Islet precursor cell (in vitro differentiated cells): ENCODE data around the gene SPIRE1.
"Not testable (repeated sequence)": the region's sequence is repeated elsewhere in the genome, so short reads cannot be mapped to it uniquely, and the experiment has no call there.

ENCODE experiments used
- DNase-seq: peaks from one replicate; pipeline ENCODE4 v3.0.0-alpha.2; 2018

Gene SPIRE1

DNA sequence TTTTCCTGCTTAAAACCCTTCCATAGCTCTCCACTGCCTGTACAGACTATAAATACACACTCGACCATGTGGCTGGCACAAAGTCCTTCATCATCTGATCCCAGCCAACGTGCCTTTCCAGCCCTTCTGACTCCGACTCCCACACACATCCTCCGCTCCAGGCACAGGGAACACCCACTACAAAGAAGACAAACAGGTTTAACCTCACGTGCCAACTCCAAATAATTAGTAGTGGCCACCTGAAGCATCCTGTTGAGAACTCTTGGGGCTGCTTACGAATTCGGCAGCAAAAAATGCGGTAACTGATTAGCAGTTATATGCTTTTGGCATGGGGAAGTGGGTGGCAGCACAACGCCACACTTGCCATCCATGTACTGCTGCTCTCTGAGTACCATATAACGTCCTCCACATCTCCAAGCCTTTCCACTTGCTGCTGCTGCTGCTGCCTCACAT, 12.1 kb downstream of the SPIRE1 start:
- DNase-seq = no peak

DNA sequence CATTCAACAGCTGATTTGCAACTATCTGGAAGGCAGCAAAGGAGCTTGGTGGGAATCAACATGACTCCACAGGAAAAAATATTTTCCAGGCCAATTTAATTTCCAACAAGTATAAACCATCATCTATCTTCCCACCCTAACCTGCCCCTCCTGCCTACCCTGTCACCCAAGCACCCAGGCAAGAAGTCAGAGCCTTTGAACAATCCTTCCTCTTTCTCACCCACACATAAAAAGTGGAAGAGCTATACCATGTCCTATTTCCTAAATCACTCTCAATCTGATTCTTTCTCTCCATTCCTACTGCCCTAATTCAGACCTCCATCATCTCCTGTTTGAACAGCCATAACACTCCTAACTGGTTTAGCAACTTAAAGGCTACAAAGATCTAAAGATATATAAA, 12.7 kb downstream of the SPIRE1 start:
- DNase-seq = no peak

DNA sequence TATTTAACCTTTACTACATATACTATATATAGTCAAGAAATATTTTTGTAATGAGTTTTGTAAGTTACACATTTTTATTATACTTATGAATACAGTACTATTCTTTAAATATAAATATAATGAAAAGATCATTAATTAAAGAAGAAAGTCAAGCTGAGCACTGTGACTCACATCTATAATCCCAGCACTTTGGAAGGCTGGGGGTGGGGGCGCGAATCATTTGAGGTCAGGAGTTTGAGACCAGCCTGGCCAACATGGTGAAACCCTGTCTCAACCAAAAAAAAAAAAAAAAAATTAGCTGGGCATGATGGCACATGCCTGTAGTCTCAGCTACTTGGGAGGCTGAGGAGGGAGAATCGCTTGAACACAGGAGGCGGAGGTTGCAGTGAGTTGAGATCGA, 14.2 kb downstream of the SPIRE1 start:
- DNase-seq = not testable (repeated sequence)

DNA sequence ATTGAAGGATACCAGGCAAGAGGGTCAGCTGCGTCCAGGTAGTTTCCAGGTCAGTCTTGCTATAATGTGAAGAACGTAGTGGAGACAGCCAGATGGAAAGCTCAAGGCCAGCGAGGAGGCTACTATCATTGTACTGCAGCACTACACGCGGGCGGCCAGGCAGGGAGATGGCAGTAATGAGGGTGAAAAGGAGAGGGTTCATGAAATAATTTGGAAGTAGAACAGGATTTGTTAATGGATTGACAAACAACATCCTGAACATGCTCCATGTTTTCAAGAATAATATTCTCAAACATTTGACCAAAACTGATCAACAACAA, 17.1 kb downstream of the SPIRE1 start:
- DNase-seq = no peak

DNA sequence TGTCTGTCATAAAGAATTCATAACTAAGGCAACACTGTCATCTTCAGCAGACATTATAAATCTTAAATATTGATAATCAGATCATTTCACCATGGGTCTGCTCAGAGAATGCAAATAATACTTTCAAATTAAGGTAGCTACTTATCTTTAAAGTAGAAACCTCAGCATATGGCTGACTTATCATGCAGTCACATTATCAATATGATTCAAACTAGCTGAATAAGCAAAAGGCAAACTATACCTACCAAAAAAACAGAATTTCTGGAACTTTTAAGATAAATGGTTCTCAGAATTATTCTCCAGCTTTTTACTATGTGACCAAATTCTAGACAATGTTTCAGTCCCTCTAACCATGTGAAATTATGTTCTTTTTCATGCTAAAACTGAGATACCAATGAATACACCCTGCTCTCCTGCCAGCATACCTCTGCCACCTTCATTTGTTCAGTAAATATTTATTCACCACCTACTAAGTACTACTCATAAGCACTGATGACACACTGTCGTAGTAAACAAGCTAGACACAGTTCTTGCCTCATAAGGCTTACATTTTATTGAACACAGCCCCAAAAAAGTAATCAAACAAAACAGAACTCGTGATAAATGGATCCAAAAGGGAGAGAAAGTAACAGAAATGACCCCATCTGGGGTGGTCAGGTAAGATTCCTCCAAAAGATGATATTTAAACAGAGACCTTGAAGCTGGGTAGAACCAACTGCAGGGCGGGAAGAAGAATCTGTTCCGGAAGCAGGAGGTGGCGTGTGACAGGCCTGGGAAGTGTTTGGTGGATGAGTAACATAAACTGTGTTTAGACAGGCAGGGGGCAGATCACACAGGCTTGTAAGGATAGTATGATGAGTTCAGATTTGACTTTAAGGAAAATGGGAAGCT, 17.7 kb downstream of the SPIRE1 start:
- peak; percentile 80 for DNase-seq

DNA sequence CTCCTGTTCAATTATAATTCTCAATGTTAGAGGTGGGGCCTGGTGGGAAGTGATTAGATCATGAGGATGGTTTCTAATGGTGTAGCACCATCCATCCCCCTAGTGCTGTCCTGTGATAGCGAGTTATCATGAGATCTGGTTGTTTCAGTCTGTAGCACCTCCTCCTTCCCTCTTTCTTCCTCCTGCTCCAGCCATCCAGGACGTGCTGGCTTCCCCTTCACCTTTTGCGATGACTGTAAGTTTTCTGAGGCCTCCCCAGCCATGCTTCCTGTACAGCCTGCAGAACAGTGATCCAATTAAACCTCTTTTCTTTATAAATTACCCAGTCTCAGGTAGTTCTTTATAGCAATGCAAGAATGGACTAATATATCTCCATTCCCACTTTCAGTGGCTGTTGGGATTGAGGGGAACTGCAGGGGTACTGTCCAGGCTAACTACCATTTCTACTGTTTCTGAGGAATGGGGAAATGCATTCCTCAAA, 19.2 kb downstream of the SPIRE1 start:
- DNase-seq = no peak

DNA sequence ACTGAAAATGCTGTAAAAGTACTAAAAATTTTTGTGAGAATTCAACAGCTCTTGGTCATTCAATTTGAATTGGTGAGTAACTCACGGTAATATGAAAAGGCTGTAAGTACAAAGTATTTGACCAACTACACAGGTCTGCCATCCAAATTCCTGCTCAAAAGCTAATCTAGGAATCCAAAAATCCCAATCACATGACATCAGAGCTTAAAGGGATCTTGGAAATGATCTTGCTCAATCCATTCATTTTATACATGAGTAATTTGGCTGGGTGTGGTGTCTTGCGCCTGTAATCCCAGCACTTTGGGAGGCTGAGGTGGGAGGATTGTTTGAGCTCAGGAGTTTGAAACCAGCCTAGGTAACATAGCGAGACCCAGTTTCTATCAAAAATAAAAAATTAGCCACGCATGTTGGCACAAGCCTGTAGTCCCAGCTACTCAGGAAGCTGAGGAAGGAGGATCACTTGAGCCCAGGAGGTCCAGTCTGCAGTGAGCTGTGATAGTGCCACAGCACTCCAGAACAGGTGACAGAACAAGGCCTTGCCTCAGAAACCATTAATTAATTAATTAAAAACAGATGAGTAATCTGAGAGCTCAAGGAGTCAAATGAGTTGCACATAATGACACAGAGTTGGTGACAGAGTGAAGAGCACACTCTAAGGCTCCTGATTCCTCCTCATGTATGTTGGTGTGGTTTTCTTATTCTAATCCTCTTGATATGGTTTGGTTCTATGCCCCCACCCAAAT, 19.8 kb downstream of the SPIRE1 start:
- DNase-seq = no peak

DNA sequence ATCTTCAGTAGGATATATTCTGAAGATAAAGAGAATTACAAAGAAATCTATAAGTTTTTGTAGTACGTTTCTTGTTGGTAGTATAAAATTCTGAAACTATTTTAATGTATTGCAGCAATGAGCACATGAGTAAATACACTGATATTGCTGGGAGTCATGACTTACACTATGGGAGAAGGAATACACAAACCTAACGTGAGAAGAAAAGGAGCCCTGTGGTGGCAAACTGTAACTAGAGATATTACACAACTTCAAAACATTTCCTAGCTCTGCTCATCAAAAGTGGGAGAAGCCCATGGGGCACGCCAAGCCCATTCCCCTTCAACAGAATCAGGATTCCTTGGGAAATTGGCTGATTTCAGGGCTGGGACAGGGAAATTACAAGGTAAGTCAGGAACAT, 20.5 kb downstream of the SPIRE1 start:
- no peak for DNase-seq

DNA sequence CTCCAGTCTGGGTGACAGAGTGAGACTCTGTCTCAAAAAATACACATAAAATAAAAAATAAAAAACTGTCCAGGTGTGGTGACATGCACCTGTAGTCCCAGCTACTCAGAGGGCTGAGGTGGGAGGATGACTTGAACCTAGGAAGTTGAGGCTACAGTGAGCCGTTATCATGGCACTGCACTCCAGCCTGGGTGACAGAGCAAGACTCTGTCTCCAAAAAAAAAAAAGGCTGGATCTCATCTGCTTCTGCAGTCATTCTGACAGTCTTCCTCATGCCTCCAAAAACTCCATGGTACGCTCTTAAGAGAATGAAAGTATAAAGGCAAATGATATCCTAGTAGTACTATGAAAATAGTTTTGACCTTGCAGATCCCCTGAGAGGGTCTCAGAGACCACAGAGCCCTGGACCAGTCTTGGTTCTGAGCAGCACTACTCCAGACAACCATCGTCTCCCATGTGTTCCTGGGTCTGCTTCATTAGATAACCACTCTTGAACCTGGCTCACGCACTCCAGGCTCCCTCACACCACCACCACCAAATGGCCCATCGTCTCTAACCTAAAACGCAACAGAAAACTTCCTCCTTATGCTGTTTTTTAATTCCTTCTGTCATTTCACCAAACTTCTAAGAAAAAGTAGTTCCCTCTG, 26.0 kb downstream of the SPIRE1 start:
- no peak for DNase-seq

DNA sequence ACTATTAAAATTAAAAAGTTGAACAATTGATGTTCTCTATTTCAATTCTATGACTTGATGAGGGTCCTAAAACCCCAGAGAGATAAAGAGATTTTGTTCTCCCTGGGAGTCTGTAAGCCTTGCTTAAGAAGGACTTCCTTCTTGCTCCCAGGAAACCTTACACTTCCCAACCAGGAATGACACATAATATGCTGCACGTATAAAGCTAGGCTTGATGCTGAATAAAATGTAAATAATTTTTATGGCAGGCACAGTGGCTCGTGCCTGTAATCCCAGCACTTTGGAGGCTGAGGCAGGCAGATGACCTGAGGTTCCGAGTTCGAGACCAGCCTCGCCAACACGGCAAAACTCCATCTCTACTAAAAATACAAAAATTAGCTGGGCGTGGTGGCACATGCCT, 27.8 kb downstream of the SPIRE1 start:
- no peak for DNase-seq

DNA sequence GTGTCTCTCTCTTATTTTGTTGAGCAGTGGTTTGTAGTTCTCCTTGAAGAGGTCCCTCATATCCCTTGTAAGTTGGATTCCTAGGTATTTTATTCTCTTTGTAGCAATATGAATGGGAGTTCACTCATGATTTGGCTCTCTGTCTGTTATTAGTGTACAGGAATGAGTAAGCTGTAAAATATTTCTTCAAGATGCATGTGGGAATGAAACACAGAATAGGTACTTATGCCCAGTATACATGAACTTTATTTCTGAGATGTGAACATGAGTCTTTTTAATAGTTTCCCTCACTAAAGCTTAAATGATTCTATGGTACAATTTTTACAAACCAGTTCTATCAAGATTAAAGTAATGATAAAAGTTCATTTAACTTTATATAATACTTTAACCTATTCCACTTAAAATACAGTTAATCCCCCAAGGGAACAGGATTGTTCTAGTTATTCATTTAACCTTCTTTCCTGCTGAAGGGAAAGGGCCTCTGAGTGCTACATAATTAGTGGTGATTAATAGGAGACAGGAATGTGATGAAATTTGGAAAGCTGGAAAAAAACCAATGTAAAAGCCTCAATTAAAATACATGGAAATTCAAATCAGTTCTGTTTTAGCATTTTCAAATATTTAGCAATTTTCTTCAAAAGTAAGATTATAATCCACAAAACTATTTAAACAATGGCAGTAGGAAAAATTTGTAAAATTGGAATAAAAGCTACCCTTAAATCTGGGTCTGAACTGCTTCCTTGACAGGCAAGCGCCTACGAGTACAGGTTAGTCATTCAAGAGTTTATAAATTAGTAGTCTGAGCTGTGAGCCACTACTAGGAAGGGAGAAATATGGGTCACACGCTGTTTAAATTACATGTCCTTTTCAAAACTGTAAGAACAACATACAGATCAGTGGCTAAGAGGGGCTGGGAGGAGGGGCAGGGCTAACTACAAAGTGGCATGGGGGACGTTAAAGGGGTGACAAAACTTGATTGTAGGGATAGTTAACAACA, 28.9 kb downstream of the SPIRE1 start:
- no peak for DNase-seq

DNA sequence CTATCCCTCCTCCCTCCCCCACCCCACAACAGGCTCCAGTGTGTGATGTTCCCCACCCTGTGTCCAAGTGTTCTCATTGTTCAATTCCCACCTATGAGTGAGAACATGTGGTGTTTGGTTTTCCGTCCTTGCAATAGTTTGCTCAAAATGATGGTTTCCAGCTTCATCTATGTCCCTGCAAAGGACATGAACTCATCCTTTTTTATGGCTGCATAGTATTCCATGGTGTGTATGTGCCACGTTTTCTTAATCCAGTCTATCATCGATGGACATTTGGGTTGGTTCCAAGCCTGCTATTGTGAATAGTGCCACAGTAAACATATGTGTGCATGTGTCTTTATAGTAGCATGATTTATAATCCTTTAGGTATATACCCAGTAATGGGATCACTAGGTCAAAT, 30.7 kb downstream of the SPIRE1 start:
- not testable (repeated sequence) for DNase-seq

DNA sequence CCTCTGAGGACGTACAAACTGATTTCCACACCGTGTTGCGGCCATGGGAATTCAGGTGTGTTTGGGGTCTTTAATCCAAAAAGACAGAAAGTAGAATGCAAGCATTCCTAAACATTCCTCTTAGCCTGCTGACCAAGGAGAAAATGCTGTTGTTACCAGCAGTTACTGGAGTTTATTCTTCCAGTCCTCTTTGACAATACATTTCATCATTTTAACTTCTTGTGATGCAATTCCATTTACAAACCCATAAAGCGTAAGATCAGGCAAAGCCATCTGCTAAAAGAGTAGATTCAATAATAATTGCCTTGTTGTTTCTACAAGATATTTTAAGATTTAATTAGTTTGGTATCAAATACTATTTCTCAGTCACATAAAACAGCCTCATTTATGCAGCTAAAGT, 32.7 kb downstream of the SPIRE1 start:
- no peak for DNase-seq

DNA sequence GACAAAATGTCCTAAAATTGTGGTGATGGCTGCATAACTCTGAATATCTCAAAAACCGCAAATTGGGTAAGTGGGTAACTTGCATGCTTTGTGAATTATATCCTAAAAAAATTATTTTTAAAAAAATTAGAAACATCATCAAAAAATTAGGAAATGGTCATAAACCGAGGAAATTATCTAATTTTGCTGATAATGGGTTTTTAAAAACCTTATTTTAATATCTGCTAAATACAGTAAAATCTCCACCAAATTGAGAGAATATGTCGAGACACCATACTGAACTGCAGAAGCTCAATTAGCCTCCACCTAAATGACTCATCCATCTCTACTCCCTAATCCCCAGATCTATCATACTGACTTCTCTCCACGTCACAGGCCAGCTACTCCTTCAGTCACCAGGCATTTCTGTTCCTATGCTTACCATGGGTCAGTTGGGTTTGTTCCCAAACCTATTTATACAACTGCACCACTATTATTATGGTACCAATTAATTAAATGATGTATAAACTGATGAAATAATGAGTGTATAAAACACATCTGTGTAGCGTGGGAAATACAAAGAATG, 36.1 kb downstream of the SPIRE1 start:
- DNase-seq = no peak

DNA sequence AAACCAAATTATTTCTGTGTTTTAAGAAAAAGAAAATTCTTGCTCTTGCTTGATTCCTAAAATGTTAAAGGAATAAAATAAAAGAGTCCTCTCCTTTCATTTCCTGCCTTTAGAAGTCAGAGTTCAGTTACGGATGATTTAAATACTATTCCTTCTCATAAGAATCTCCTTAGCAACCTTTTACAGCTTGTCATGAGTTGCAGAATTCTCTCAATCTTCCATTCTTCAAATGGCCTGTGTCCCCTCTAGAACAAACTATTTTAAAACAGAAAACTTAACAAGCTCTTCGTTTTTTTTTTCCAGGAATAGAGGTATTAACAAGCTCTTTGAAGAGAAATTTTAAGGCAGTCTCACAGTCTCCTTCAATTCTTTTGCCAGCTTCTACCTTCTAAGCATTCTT, 42.2 kb downstream of the SPIRE1 start:
- DNase-seq = no peak

DNA sequence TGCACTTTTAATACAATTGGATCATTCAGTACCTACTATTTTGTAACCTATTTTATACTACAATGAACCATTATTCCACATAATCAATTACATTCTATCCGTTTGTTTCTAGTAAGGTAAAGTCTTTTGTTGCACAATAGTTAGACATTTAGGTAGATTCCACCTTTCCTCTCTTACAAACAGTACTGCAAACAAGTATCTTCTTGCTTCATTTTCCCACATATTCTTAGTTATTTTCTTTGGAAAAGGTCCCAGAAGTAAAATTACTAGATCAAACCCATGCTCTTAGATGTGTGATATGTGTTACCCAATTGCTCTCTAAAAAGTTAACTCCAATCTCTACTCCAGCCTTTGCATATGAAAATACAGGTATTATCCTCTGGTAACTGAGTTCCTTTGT, 49.6 kb downstream of the SPIRE1 start:
- DNase-seq = no peak

DNA sequence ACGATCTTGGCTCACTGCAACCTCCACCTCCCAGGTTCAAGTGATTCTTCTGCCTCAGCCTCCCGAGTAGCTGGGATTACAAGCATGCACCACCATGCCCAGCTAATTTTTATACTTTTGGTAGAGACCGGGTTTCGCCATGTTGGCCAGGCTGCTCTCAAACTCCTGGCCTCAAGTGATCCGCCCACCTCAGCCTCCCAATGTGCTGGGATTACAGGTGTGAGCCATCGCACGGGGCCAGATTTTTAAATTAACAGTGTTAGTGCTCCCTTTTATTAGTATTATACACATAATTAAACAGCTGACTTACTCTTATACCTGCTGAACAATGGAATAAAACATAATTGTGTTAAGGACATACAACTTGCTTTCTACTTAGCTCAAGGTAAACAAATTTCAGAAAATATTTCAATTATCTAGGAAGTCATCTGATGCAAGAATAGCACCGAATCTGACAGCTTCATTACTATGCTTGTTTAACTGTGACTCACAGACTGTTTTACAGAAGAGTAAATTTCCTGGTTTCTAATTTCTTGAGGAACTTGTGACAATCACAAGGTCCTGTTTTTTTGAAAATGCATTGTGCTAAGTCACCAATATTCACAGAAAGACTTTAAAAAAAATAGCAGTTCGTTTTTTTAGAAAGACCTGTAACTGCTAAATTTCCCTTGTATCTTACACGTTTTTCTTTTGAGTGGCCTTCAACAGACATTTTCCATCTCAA, 51.2 kb downstream of the SPIRE1 start:
- DNase-seq = no peak

DNA sequence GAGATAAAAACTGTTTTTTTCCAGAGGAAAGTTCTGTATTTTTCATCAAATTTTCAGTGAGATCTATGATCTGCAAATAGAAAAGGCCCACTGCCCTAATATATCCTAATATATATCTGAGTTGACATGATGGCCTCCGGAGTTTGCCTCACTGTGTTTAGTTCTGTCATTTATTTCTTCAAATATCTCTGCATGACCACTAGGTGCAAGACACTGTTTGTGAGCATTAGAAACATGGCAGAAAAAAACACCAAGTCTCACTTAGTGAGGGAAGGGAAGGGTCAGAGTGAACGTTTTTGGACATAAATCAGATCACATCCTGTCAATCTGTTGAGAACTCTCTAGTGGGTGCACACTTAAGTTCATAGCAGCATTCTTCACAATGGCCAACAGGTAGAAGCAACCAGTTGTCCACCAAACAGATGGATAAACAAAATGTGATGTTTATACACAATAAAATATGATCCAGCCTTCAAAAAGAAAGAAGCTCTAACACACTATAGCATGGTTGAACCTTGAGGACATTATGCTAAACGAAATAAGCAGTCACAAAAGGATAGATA, 53.4 kb downstream of the SPIRE1 start:
- no peak for DNase-seq

DNA sequence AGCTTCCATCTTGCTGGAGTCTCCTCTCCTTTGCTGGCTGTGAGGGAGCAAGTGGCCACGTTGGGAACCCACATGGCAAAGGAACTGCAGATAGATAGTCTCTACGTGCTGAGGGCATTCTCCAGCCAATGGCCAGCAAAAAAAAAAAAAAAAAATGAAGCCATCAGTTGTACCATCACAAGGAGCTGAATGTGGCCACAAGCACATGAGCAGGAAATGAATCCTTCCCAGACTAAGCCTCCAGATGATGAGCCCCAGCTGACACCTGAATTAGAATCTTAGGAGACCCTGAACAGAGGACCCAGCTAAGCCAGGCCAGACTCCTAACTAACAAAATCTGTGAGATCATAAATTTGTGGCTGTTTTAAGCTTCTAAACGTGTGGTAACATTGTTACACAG, 57.9 kb downstream of the SPIRE1 start:
- no peak for DNase-seq

DNA sequence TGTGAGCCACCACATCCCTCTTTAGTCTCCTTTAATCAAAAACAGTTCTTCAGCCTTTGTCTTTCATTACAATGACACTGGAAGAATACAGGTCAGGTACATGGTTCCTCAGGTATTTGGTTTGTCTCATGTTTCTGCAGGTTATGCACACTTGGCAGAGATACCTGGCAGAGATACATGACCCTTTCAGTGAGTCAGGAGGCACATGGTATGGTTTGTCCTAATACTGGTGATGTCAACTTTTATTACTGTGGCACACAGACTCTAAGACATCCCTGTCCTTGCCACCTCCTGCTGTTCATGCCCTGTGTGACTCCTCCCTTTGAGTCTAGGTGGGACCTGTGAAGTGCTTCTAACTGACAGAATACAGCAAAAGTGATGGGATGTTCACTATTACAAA, 58.4 kb downstream of the SPIRE1 start:
- no peak for DNase-seq
